A673 (cell line): ENCODE data around the gene HERC4. TPM values are rescaled to one million over a fixed set of nuclear protein-coding genes. Genes with fewer than 3 reads are reported as not detected.
"Not testable (repeated sequence)": the region's sequence is repeated elsewhere in the genome, so short reads cannot be mapped to it uniquely, and the experiment has no call there.

Experiments used
- BruUV-seq: library from RNA; stranded (reverse); fragments of 400-500 nt; replicated peaks from 2 replicates; lab custom pipeline; 2021; lab: Mats Ljungman, UMichigan
- CTCF ChIA-PET: fragments of 300-600 bp; sonication (Branson Sonifier 250); formaldehyde crosslinking; loops from one replicate; lab custom pipeline; 2022; ENCODE audit warnings: antibody characterized with exemption; lab: Charles Lee
- POLR2A ChIA-PET: fragments of 300-600 bp; sonication (Branson Sonifier 250); formaldehyde crosslinking; loops from one replicate; lab custom pipeline; 2022; ENCODE audit warnings: antibody characterized with exemption; ENCODE audit not compliant: low non-redundant PET; lab: Charles Lee
- DNase-seq: peaks from one replicate; pipeline ENCODE4 v3.0.0-alpha.2; 2015; ENCODE audit warnings: low spot score
- H3K27ac ChIP-seq: fragments of 200-600 bp; sonication (generic); 2 replicates; pipeline ENCODE4 v1.5.1; 2016; ENCODE audit warnings: mixed run types, low read depth, mild to moderate bottlenecking, mixed read lengths, antibody characterized with exemption, low read length; ENCODE audit not compliant: poor library complexity, severe bottlenecking
- H3K27me3 ChIP-seq: fragments of 200-600 bp; sonication (generic); replicated peaks from 2 replicates; pipeline ENCODE4 v1.6.1; 2017; ENCODE audit warnings: mixed run types, low read depth, mild to moderate bottlenecking, mixed read lengths, antibody characterized with exemption, low read length; ENCODE audit not compliant: insufficient read depth, poor library complexity
- H3K36me3 ChIP-seq: fragments of 200-600 bp; sonication (generic); 2 replicates; pipeline ENCODE4 v1.6.1; 2016; ENCODE audit warnings: mixed run types, mild to moderate bottlenecking, mixed read lengths, antibody characterized with exemption, low read length; ENCODE audit not compliant: insufficient read depth, poor library complexity, severe bottlenecking
- H3K4me1 ChIP-seq: fragments of 200-600 bp; sonication (generic); 2 replicates; pipeline ENCODE4 v1.6.1; 2017; ENCODE audit warnings: mixed run types, mild to moderate bottlenecking, mixed read lengths, antibody characterized with exemption, low read length; ENCODE audit not compliant: insufficient read depth, poor library complexity, severe bottlenecking
- H3K4me3 ChIP-seq: fragments of 200-600 bp; sonication (generic); 2 replicates; pipeline ENCODE4 v1.5.1; 2016; ENCODE audit warnings: low read depth, mixed run types, mild to moderate bottlenecking, mixed read lengths, low read length; ENCODE audit not compliant: poor library complexity, severe bottlenecking
- H3K9me3 ChIP-seq: fragments of 200-600 bp; sonication (generic); 2 replicates; pipeline ENCODE4 v1.6.1; 2016; ENCODE audit warnings: mixed run types, low read depth, mild to moderate bottlenecking, mixed read lengths, antibody characterized with exemption, low read length; ENCODE audit not compliant: poor library complexity, severe bottlenecking
- CTCF ChIP-seq: fragments of 300-800, 200-600 bp; sonication (generic); conservative IDR thresholded peaks from 2 replicates; pipeline ENCODE4 v1.5.1; 2017; ENCODE audit warnings: low read depth, mild to moderate bottlenecking, antibody characterized with exemption, low read length, moderate library complexity, mixed read lengths
- EZH2 ChIP-seq: fragments of 200-600 bp; sonication (generic); IDR thresholded peaks from 2 replicates; pipeline ENCODE4 v1.6.1; 2017; ENCODE audit warnings: borderline replicate concordance, low read depth, mild to moderate bottlenecking, mixed read lengths, antibody characterized with exemption, low read length; ENCODE audit not compliant: poor library complexity, severe bottlenecking
- intact Hi-C: fragments of 100-400 bp; cut with micrococcal nuclease; formaldehyde crosslinking; loops from one replicate; pipeline ENCODE4 v1.10.0; 2022; ENCODE audit not compliant: unreplicated experiment
- total RNA-seq: library from RNA; stranded (reverse); gene quantifications from 2 replicates; pipeline ENCODE4 v1.2.3, GENCODE V29; 2021

Gene HERC4
- total RNA-seq, 1 experiment from 2014 or later, result 52.2 TPM

DNA sequence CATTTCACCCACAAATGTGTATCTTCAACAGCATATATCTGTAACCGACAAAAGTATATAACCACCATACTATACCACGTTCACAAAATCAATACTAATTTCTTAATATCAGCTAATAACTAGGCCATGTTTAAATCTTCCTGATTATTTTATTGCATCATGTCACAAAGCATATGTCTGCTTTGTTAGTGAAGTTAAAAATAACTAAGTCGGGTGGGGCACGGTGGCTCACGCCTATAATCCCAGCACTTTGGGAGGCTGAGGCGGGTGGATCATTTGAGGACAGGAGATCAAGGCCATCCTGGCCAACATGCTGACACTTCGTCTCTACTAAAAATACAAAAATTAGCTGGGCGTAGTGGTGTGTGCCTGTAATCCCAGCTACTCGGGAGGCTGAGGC lies 47.7 kb downstream of the HERC4 start:
- Histone ChIP-seq H3K4me3 (no peak overlapping the region), H3K4me1 (no peaks in the 10 kb centered on the region), H3K9me3 (no peaks in the 10 kb centered on the region), H3K27ac (no peak overlapping the region), H3K36me3 (peaks cover 9% of the 10 kb centered on the region), H3K27me3 (no peaks in the 10 kb centered on the region)
- no peak for TF ChIP-seq EZH2
- no peak for TF ChIP-seq CTCF
- intact Hi-C loops, result no loop called here
- ChIA-PET POLR2A (no interaction called here), CTCF (no interaction called here)
- no peak for DNase-seq
- BruUV-seq, result no TSS peak

GRCh38 chr10:68023292-68023691 lies 51.8 kb downstream of the HERC4 start:
- no peak for DNase-seq
- POLR2A ChIA-PET, result no interaction called here
- intact Hi-C loops, result no loop called here

DNA sequence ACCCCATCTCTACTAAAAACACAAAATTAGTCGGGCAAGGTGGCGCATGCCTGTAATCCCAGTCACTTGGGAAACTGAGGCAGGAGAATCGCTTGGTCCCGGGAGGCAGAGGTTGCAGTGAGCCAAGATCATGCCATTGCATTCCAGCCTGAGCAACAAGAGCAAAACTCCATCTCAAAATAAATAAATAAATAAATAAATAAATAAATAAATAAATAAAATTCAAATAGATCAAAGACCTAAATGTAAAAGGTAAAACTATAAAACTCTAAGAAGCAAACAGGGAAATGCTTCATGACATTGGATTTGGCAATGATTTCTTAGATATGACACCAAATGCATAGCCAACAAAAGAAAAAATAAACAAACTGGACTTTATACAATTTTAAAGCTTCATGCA lies 52.8 kb downstream of the HERC4 start:
- DNase-seq, H3K27me3 ChIP-seq, POLR2A ChIA-PET, BruUV-seq, H3K4me3 ChIP-seq, CTCF ChIA-PET, H3K9me3 ChIP-seq, H3K4me1 ChIP-seq, intact Hi-C loops, H3K27ac ChIP-seq: not testable (repeated sequence)
- H3K36me3 ChIP-seq, result peaks cover 19% of the 10 kb centered on the region

More at GRCh38 chr10:68023292-68023691, 51.8 kb downstream of the HERC4 start:
- Histone ChIP-seq H3K27me3 (no peaks in the 10 kb centered on the region), H3K36me3 (peaks cover 15% of the 10 kb centered on the region), H3K27ac (no peak overlapping the region), H3K9me3 (peaks cover 5% of the 10 kb centered on the region), H3K4me1 (no peaks in the 10 kb centered on the region), H3K4me3 (no peak overlapping the region)
- CTCF ChIA-PET, result no interaction called here
- TF ChIP-seq EZH2 (no peak), CTCF (no peak)
- no TSS peak for BruUV-seq

DNA sequence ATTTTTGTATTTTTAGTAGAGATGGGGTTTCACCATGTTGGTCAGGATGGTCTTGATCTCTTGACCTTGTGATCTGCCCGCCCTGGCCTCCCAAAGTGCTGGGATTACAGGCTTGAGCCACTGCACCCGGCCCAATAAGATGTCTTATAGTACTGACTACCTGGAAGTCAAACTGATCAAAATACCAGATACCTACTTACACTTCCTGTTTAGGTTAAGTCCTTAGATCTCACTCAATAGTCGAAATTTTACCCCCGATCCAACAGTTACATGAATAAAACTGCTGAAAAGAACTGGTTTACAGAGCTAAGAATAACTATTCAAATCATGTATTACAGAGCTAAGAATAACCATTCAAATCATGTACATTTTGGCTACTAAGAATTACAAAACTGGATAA lies 58.6 kb downstream of the HERC4 start:
- intact Hi-C loops, H3K36me3 ChIP-seq, DNase-seq, H3K27ac ChIP-seq, POLR2A ChIA-PET, H3K4me3 ChIP-seq, H3K27me3 ChIP-seq, H3K4me1 ChIP-seq, H3K9me3 ChIP-seq, CTCF ChIA-PET, BruUV-seq: not testable (repeated sequence)
